ENCODE measurements around the gene NR4A2.
A peak's percentile ranks its signal among the peaks of the same experiment; 100 is the strongest.

Gene NR4A2

DNA sequence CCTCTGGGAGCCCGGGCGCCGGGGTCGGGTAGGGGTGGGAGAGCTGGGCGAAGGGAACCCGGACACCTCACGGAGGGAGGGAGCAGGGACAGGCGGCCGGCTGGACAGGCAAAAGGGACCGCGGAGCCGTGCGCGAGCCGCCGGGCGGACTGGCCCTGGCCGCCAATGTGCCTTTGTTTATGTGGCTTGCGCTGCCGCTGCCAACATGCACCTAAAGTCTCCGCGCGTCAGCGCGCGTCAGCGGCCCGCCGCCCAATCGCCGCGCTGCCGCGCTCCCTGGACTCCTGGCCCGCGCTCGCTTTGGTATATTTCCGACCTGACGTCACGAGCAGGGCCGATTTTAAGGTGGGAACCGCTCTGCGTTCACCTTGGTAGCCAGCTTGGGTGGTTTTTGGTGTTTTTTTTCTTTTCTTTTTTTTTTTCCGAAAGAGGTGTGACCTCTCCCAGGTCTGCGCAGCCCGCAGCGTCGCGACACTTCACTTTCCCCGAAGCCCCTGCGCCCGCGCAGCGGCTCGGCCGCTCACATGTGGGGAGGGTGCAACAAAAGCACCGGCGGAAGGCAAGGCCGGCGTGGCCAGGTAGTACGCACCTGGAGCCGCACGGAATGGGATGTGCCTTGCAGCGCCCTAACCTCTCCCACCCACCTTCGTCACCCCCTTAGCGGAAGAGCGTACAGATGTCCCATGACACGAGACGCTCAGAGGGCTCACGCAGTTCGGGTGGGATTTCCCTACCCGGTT lies at the start of gene NR4A2:
Gene NR4A2, minus strand, starts transcription at position 188 of the 740 bp plus-strand sequence. CDS start 2,535 bp downstream, outside the sequence.
- Histone ChIP-seq H3K27me3 (ENCODE audit: insufficient read depth, low read length) (no peaks in the 10 kb centered on the region), H2AFZ (ENCODE audit: low read length, unreplicated experiment) (peak within 1 kb of the TSS; percentile 61), H3K4me3 (ENCODE audit: low read depth, low read length) (peak within 1 kb of the TSS; percentile 80), H3K79me2 (ENCODE audit: control insufficient read depth, insufficient read depth, low read length, unreplicated experiment) (no peaks in the 10 kb centered on the region), H3K27ac (ENCODE audit: low read depth, low read length) (peak within 1 kb of the TSS; percentile 99), H3K36me3 (ENCODE audit: insufficient read depth, low read length) (no peaks in the 10 kb centered on the region), H3K4me1 (ENCODE audit: control insufficient read depth, insufficient read depth, low read length, unreplicated experiment) (peaks cover 5% of the 10 kb centered on the region)

DNA sequence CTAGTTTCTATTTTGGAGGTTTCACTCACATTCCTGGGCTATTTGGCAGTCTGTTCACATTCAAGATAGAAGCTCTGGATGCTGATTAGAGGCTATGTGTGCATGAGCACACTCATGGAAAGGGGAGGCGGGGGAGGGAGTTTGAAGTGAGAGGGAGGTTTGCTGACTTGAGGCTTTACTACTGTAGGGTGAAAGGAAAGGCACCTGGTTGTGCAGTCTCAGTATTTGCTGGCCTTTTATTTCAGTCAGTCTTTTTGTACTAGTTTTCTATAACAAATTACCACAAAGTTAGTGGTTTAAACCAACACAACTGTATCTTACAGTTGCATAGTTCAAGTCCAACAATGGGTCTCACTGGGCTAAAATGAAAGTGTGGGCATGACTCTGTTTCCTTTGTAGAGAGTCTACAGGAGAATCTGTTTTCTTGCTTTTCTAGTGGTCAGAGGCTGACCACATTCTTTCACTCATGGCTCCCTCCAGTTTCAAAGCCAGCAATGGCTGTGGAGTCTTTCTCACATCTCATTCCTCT lies 47.7 kb upstream of the NR4A2 start:
- no peaks in the 10 kb centered on the region for H3K4me1 ChIP-seq (ENCODE audit: control insufficient read depth, insufficient read depth, low read length, unreplicated experiment)
- H2AFZ ChIP-seq (ENCODE audit: low read length, unreplicated experiment): no peak overlapping the region
- H3K4me3 ChIP-seq (ENCODE audit: low read depth, low read length): no peak overlapping the region
- no peaks in the 10 kb centered on the region for H3K79me2 ChIP-seq (ENCODE audit: control insufficient read depth, insufficient read depth, low read length, unreplicated experiment)
- H3K27ac ChIP-seq (ENCODE audit: low read depth, low read length): no peak overlapping the region
- 0 out of 2 replicates have a peak, but pooled peaks cover 4% of the 10 kb centered on the region for H3K27me3 ChIP-seq (ENCODE audit: insufficient read depth, low read length)
- no peaks in the 10 kb centered on the region for H3K36me3 ChIP-seq (ENCODE audit: insufficient read depth, low read length)

DNA sequence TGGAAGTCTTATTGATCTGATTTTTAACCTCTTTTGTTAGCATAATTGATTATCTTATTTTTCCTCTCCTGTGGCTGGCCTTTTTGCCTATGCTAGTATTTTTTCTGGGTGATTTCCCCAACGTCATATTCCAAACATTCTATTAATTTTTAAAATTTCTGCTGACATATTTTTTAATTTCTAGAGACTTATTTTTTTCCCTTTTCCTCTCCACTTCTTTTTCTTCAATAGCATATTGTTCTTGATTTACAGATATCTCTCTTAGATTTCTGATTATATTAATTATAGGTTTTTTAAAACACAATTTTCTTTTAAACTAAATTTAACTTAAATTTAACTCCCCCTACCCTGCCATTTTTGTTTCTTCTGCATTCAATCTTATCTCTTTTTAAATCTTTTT lies 47.2 kb upstream of the NR4A2 start:
- 0 out of 2 replicates have a peak, but pooled peaks cover 4% of the 10 kb centered on the region for H3K27me3 ChIP-seq (ENCODE audit: insufficient read depth, low read length)
- H3K4me1 ChIP-seq (ENCODE audit: control insufficient read depth, insufficient read depth, low read length, unreplicated experiment): no peaks in the 10 kb centered on the region
- no peaks in the 10 kb centered on the region for H3K36me3 ChIP-seq (ENCODE audit: insufficient read depth, low read length)
- no peak overlapping the region for H2AFZ ChIP-seq (ENCODE audit: low read length, unreplicated experiment)
- H3K27ac ChIP-seq (ENCODE audit: low read depth, low read length): no peak overlapping the region
- H3K4me3 ChIP-seq (ENCODE audit: low read depth, low read length): no peak overlapping the region
- H3K79me2 ChIP-seq (ENCODE audit: control insufficient read depth, insufficient read depth, low read length, unreplicated experiment): no peaks in the 10 kb centered on the region

DNA sequence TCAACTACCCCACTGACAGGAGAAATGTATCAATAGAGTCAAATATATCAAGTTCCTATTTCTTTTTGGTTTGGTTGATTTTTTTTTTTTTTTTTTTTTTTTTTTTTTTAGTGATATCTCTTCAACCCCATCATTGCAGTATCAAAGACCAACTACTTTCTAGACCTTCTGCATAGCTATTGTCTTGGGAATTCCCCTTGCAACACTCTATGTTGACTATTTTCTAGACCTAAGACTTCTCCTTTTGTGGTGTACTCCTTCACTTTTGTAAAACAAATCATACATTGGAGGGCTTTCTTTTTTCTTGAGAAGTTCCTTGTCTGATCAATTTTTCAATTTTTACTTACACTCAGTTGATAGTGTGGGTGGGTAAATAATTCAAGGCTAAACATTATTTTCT lies 46.5 kb upstream of the NR4A2 start:
- no peaks in the 10 kb centered on the region for H3K4me1 ChIP-seq (ENCODE audit: control insufficient read depth, insufficient read depth, low read length, unreplicated experiment)
- H3K27ac ChIP-seq (ENCODE audit: low read depth, low read length): no peak overlapping the region
- H3K36me3 ChIP-seq (ENCODE audit: insufficient read depth, low read length): no peaks in the 10 kb centered on the region
- no peak overlapping the region for H3K4me3 ChIP-seq (ENCODE audit: low read depth, low read length)
- H2AFZ ChIP-seq (ENCODE audit: low read length, unreplicated experiment): no peak overlapping the region
- 0 out of 2 replicates have a peak, but pooled peaks cover 4% of the 10 kb centered on the region for H3K27me3 ChIP-seq (ENCODE audit: insufficient read depth, low read length)
- no peaks in the 10 kb centered on the region for H3K79me2 ChIP-seq (ENCODE audit: control insufficient read depth, insufficient read depth, low read length, unreplicated experiment)

DNA sequence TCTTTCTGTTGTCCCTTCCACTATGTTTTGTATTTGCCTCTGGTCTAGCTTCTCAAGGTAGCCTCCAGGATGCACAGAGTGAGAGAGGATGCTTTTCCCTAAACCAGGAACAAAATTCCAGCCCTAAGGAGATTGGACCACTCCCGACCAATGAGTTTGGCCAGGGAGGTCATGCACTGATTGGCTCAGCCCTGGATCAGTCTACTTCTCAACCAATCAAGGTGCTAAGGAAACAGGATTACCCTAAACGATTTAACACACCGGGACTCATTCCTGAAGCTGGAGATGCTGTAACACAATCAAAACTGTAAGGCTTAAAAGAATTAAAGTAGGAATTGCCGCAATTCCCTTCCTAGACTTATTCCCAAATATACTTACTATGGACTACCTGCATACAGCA lies 34.2 kb upstream of the NR4A2 start:
- H3K27me3 ChIP-seq (ENCODE audit: insufficient read depth, low read length): peaks cover 5% of the 10 kb centered on the region; the same call in 1 of the 2 replicates
- H3K4me1 ChIP-seq (ENCODE audit: control insufficient read depth, insufficient read depth, low read length, unreplicated experiment): no peaks in the 10 kb centered on the region
- no peak overlapping the region for H2AFZ ChIP-seq (ENCODE audit: low read length, unreplicated experiment)
- H3K36me3 ChIP-seq (ENCODE audit: insufficient read depth, low read length): no peaks in the 10 kb centered on the region
- no peak overlapping the region for H3K27ac ChIP-seq (ENCODE audit: low read depth, low read length)
- H3K4me3 ChIP-seq (ENCODE audit: low read depth, low read length): no peak overlapping the region
- no peaks in the 10 kb centered on the region for H3K79me2 ChIP-seq (ENCODE audit: control insufficient read depth, insufficient read depth, low read length, unreplicated experiment)

DNA sequence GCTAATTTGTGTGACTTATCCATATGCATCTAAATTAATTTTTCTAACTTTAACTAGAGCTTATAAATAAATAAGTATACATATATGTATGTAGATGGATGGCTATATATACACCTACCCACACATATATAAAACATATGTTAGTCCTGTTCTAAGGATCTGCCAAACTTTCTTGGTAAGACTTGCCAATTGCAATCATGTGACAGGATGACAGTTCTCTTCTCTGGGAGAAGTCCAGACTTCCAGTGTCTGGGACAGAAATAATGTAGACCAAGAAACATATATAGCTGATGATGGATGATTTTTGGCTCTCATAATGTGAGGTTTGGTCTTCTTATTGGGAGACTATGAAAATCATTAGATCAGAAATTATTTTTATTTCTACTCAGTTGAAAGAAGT lies 30.6 kb upstream of the NR4A2 start:
- H3K4me1 ChIP-seq (ENCODE audit: control insufficient read depth, insufficient read depth, low read length, unreplicated experiment): no peaks in the 10 kb centered on the region
- peaks cover 5% of the 10 kb centered on the region; the same call in 1 of the 2 replicates for H3K27me3 ChIP-seq (ENCODE audit: insufficient read depth, low read length)
- no peaks in the 10 kb centered on the region for H3K79me2 ChIP-seq (ENCODE audit: control insufficient read depth, insufficient read depth, low read length, unreplicated experiment)
- no peaks in the 10 kb centered on the region for H3K36me3 ChIP-seq (ENCODE audit: insufficient read depth, low read length)
- no peak overlapping the region for H3K27ac ChIP-seq (ENCODE audit: low read depth, low read length)
- no peak overlapping the region for H2AFZ ChIP-seq (ENCODE audit: low read length, unreplicated experiment)
- no peak overlapping the region for H3K4me3 ChIP-seq (ENCODE audit: low read depth, low read length)

DNA sequence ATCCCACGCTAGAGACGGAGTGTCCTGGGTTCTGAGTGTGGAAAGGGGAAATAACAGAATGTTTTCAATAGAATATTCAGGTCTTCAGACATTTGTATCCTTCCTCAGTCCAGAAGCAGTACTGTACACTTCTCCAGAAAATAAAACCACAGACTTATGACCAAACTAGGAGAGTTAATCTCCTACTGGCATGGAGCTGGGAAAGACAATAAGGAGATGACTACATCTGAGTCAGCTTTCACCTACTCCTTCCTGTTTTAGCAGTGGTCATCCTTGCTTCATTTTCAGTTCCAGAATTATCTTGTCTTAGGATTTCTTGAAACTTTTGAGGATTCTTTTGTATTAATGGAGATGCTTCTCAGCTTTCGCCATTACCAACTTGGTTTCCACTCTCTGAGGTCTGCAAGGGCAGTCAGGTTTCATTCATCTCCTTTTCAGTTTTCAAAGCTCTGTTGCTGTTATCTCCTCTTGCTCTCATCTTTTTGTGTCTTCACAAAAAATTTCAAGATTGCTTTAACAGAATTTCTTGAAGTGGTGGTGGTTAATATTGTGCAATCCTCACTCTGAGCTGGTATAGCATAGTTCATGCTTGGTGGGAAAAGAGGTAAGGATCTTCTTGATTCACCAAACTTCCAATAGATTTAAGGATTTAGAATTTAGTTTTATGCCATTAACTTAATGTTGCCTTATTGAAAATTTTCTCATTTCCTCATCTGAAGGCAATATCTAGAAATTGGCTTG lies 23.7 kb upstream of the NR4A2 start:
- Histone ChIP-seq H3K4me3 (ENCODE audit: low read depth, low read length) (no peak overlapping the region), H3K27me3 (ENCODE audit: insufficient read depth, low read length) (no peaks in the 10 kb centered on the region), H3K79me2 (ENCODE audit: control insufficient read depth, insufficient read depth, low read length, unreplicated experiment) (no peaks in the 10 kb centered on the region), H3K27ac (ENCODE audit: low read depth, low read length) (peak overlapping the region; percentile 63), H3K36me3 (ENCODE audit: insufficient read depth, low read length) (peaks cover 3% of the 10 kb centered on the region; the same call in 1 of the 2 replicates), H3K4me1 (ENCODE audit: control insufficient read depth, insufficient read depth, low read length, unreplicated experiment) (peaks cover 8% of the 10 kb centered on the region), H2AFZ (ENCODE audit: low read length, unreplicated experiment) (peak overlapping the region; percentile 55)

DNA sequence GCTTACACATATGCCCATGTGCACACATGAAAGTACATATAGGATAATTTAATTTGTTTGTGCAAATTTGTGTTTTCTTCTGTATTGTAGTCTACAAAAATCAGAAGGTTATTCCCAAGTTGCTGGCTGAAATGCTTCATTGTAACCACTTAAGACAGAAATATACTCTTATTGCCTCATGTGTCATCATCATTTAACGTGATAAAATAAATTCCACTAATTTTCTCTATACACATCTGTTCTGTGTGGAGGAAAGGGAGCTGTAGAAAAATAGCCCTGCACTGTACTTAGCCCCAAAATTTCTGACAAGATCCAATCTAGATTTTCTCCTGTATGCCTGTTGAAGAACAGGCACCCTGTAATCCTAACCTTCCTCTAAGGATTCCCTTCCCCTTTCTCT lies 20.4 kb upstream of the NR4A2 start:
- Histone ChIP-seq H3K4me3 (ENCODE audit: low read depth, low read length) (no peak overlapping the region), H3K79me2 (ENCODE audit: control insufficient read depth, insufficient read depth, low read length, unreplicated experiment) (no peaks in the 10 kb centered on the region), H3K27ac (ENCODE audit: low read depth, low read length) (no peak overlapping the region), H3K36me3 (ENCODE audit: insufficient read depth, low read length) (peaks cover 3% of the 10 kb centered on the region; the same call in 1 of the 2 replicates), H3K27me3 (ENCODE audit: insufficient read depth, low read length) (no peaks in the 10 kb centered on the region), H2AFZ (ENCODE audit: low read length, unreplicated experiment) (no peak overlapping the region), H3K4me1 (ENCODE audit: control insufficient read depth, insufficient read depth, low read length, unreplicated experiment) (peaks cover 8% of the 10 kb centered on the region)

DNA sequence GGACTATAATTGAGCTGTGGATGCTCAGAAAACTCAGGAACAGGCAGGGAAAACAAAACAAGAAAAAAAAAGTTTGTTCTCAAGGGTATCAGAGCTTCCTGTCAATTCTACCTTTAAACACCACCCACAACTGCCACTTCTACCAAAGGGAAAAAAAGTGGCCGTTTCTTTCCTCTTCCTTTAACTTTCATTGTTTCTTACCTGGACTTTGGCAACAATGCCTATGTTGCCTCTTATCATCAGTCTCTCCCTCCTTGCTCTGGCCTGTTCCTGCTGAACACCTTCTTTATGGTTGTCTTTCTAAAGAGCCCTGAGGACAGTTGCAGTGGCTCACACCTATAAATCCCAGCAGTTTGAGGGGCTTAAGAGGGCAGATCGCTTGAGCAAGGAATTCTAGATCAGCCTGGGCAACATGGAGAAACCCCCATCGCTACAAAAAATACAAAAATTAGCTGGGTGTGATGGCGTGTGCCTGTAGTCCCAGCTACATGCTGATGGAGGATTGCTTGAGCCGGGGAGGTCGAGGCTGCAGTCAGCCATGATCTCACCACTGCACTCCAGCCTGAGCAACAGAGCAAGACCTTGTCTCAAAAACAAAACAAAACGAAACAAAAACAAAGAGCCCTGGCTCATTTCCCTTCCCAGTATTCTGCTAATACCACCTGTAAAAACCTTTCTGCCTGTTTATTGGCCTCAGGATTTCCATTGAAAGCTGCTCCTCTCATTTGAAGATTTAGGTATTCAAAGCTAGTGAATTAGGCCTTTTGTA lies 18.0 kb upstream of the NR4A2 start:
- Histone ChIP-seq H3K4me1 (ENCODE audit: control insufficient read depth, insufficient read depth, low read length, unreplicated experiment) (no peaks in the 10 kb centered on the region), H3K27ac (ENCODE audit: low read depth, low read length) (no peak overlapping the region), H3K36me3 (ENCODE audit: insufficient read depth, low read length) (peaks cover 3% of the 10 kb centered on the region; the same call in 1 of the 2 replicates), H3K27me3 (ENCODE audit: insufficient read depth, low read length) (no peaks in the 10 kb centered on the region), H3K79me2 (ENCODE audit: control insufficient read depth, insufficient read depth, low read length, unreplicated experiment) (no peaks in the 10 kb centered on the region), H3K4me3 (ENCODE audit: low read depth, low read length) (no peak overlapping the region), H2AFZ (ENCODE audit: low read length, unreplicated experiment) (no peak overlapping the region)

DNA sequence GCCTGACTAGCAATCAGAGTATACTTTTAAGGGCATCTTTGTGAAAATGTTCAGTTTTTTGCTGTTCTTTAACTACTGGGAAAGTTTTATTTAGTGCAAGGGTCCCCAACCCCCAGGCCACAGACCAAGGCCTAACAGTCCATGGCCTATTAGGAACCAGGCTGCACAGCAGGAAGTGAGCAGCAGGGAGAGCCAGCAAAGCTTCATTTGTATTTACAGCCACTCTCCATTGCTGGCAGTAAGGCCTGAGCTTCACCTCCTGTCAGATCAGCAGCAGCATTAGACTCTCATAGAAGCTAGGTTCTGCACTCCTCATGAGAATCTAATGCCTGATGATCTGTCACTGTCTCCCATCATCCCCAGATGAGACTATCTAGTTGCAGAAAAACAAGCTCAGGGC lies 17.1 kb upstream of the NR4A2 start:
- H3K27ac ChIP-seq (ENCODE audit: low read depth, low read length): no peak overlapping the region
- H3K4me3 ChIP-seq (ENCODE audit: low read depth, low read length): no peak overlapping the region
- no peak overlapping the region for H2AFZ ChIP-seq (ENCODE audit: low read length, unreplicated experiment)
- peaks cover 4% of the 10 kb centered on the region for H3K4me1 ChIP-seq (ENCODE audit: control insufficient read depth, insufficient read depth, low read length, unreplicated experiment)
- H3K27me3 ChIP-seq (ENCODE audit: insufficient read depth, low read length): no peaks in the 10 kb centered on the region
- peaks cover 3% of the 10 kb centered on the region; the same call in 1 of the 2 replicates for H3K36me3 ChIP-seq (ENCODE audit: insufficient read depth, low read length)
- H3K79me2 ChIP-seq (ENCODE audit: control insufficient read depth, insufficient read depth, low read length, unreplicated experiment): no peaks in the 10 kb centered on the region

Data from ACC112 (cell line).